ENCODE results near the gene RAF1. TPM values are rescaled to one million over a fixed set of nuclear protein-coding genes. Genes with fewer than 3 reads are reported as not detected.

RAF1 gene
- total and polyA plus RNA-seq, 2 of the 8 experiments (the other 6 are each of a cell fraction or from before 2014, with no cell fraction given), result 103 to 118 TPM

- no peaks in the 10 kb centered on the region for H3K27me3 ChIP-seq (replicated peaks in 1 of 4; ENCODE audit: control insufficient read depth in 3 of 4, extremely low read depth in 1 of 4, insufficient read depth in 3 of 4, low read length in 3 of 4)
- peaks cover 2 to 16% of the 10 kb centered on the region in 2 experiments for H4K20me1 ChIP-seq (replicated peaks in 1 of 2; ENCODE audit: control insufficient read depth in 1 of 2, insufficient read depth in 2 of 2, low read length in 2 of 2)
- no peak overlapping the region for H3K56ac ChIP-seq (replicated peaks; ENCODE audit: insufficient read length, low read depth, low read length)
- no peak for TF ChIP-seq KDM5A (IDR thresholded peaks at IDR 0.05; ENCODE audit: low read length)
- no peak for TF ChIP-seq BRCA1 (IDR thresholded peaks at IDR 0.05; ENCODE audit: low read depth, low read length)
- no peak for TF ChIP-seq TCF12 (IDR thresholded peaks at IDR 0.05; ENCODE audit: low read depth, low read length)
- no peak for TF ChIP-seq HDAC6 (IDR thresholded peaks at IDR 0.05; ENCODE audit: low read depth, low read length)
- no peak for TF ChIP-seq BACH1 (IDR thresholded peaks at IDR 0.05; ENCODE audit: low read length)
- no peak overlapping the region for H3K9ac ChIP-seq (replicated peaks in 1 of 4; ENCODE audit: extremely low read depth in 1 of 4, low read depth in 3 of 4, low read length in 3 of 4)
- CTCF ChIA-PET (ENCODE audit: partially characterized antibody), result no interaction called here
- no peak overlapping the region for H3K4ac ChIP-seq (replicated peaks; ENCODE audit: insufficient read length, low read depth, low read length)
- H3K36me3 ChIP-seq (ENCODE audit: control insufficient read depth in 2 of 4, insufficient read depth in 4 of 4, low read length in 3 of 4), result no peaks in the 10 kb centered on the region
- no peak for FAIRE-seq
- H4K8ac ChIP-seq (ENCODE audit: extremely low read depth, insufficient read depth, low read length), result no peak overlapping the region
- no peak for DNase-seq (ENCODE audit: low read depth in 1 of 2, low spot score in 2 of 2)
- H3K4me1 ChIP-seq (replicated peaks in 1 of 4; ENCODE audit: control insufficient read depth in 3 of 4, insufficient read depth in 4 of 4, low read length in 3 of 4), result no peaks in the 10 kb centered on the region; a peak in 1 of 7 replicates
- no peak overlapping the region for H3K14ac ChIP-seq (ENCODE audit: insufficient read length)
- no peak overlapping the region for H4K91ac ChIP-seq (replicated peaks; ENCODE audit: insufficient read length, low read length)
- no peak overlapping the region for H3K4me2 ChIP-seq (ENCODE audit: insufficient read depth in 1 of 2, low read depth in 2 of 2, low read length in 2 of 2)
- no peak overlapping the region for H2BK120ac ChIP-seq (replicated peaks; ENCODE audit: low read depth, low read length)
- no peaks in the 10 kb centered on the region; the same call in 1 of the 2 replicates for H3K23me2 ChIP-seq (ENCODE audit: low read depth, low read length)
- no peak overlapping the region for H3K4me3 ChIP-seq (ENCODE audit: extremely low read depth in 1 of 4, insufficient read depth in 2 of 4, low read depth in 3 of 4, low read length in 4 of 4)
- H3K9me3 ChIP-seq (ENCODE audit: insufficient read depth in 2 of 2, low read depth in 1 of 2, low read length in 1 of 2), result no peaks in the 10 kb centered on the region
- no peak overlapping the region for H2BK5ac ChIP-seq (ENCODE audit: low read depth, low read length)
- WGBS, 2 experiments (ENCODE audit: extremely low coverage in 1 of 2, insufficient coverage in 1 of 2, insufficient read length in 1 of 2, insufficient replicate concordance in 2 of 2, low coverage in 1 of 2, low lambda C conversion rate in 2 of 2, missing lambda C conversion rate in 1 of 2), result 81% methylated on average over 4 of the region's 4 CpGs; no CpG with 5 or more reads in 1 of the 2 experiments
- no peak overlapping the region for H2BK20ac ChIP-seq (ENCODE audit: low read length)
- peaks cover 3% of the 10 kb centered on the region; the same call in 1 of the 2 replicates for H3K79me1 ChIP-seq (ENCODE audit: low read depth, low read length)
- H2BK15ac ChIP-seq (ENCODE audit: low read length), result no peak overlapping the region
- H3K23ac ChIP-seq (ENCODE audit: insufficient read length), result no peak overlapping the region
- POLR2A ChIA-PET (ENCODE audit: partially characterized antibody), result no interaction called here
- no peak overlapping the region for H3K18ac ChIP-seq (ENCODE audit: extremely low read depth, low read length)
- no peak overlapping the region for H4K5ac ChIP-seq (ENCODE audit: insufficient read length, low read depth, low read length)
- H3K27ac ChIP-seq (ENCODE audit: low read depth, low read length), result no peak overlapping the region
- peaks cover 38 to 98% of the 10 kb centered on the region in 2 experiments for H3K79me2 ChIP-seq (ENCODE audit: control insufficient read depth in 1 of 2, insufficient read depth in 2 of 2, low read length in 2 of 2)
- no peak overlapping the region for H2BK12ac ChIP-seq (ENCODE audit: low read depth, low read length)
- H2AK5ac ChIP-seq (ENCODE audit: low read depth, low read length), result no peak overlapping the region
- no peak overlapping the region for H2AFZ ChIP-seq (ENCODE audit: low read length)
Observed at GRCh38 chr3:12655701-12656100, 8.2 kb downstream of the RAF1 start.
